K562 (cell line): Measurements from ENCODE around the gene SOX4. TPM values are rescaled to one million over a fixed set of nuclear protein-coding genes. Genes with fewer than 3 reads are reported as not detected.

Source experiments
- ATAC-seq: fragments of 200-7000 bp; cut with Tn5 transposase; 3 replicates; pipeline ENCODE4 v1.9.1; 2020; ENCODE audit warnings: moderate library complexity
- BruUV-seq: library from RNA; stranded (reverse); fragments of 400-500 nt; replicated peaks from 2 replicates; lab custom pipeline; 2021; lab: Mats Ljungman, UMichigan
- CTCF ChIA-PET: fragments of 300-600 bp; formaldehyde crosslinking; extraction: SDS; loops from one replicate; lab custom pipeline; 2021; ENCODE audit warnings: low intra/inter-chr PET ratio; lab: Yijun Ruan, JAX
- POLR2A ChIA-PET: fragments of 300-600, 350-650 bp; sonication (Branson Sonifier 250); formaldehyde crosslinking; extraction: SDS; loops from one replicate; lab custom pipeline; 2021; ENCODE audit warnings: antibody characterized with exemption, inconsistent platforms; lab: Yijun Ruan, JAX
- DNase-seq, 4 experiments: peaks; one replicate each; pipeline versions ENCODE4 v3.0.0 to v3.0.0-alpha.2; 2011 to 2018; ENCODE audit warnings: low spot score in 3 of 4, mixed read lengths in 3 of 4; ENCODE audit errors: extremely low read depth in 1 of 4
- FAIRE-seq: peaks from 2 replicates; lab custom pipeline; 2011; peaks lifted over from hg19 to GRCh38; lab: Jason Lieb, UNC
- H2AFZ ChIP-seq: 2 replicates; pipeline ENCODE4 v1.6.0; 2011; ENCODE audit warnings: low read depth, low read length, control low read depth, inconsistent platforms
- H3K27ac ChIP-seq: fragments of 200-600 bp; 3 replicates; pipeline ENCODE4 v1.8.0; 2011; ENCODE audit warnings: low read depth, mild to moderate bottlenecking, control low read depth, inconsistent platforms, low read length, moderate library complexity, mixed read lengths; ENCODE audit errors: extremely low read depth
- H3K27me3 ChIP-seq, 2 experiments: fragments of 300-600 bp in 1 of 2; 2 replicates in 1 of 2; 3 replicates in 1 of 2; pipeline versions ENCODE4 v1.6.0 to v1.8.0; 2011; ENCODE audit warnings: inconsistent platforms in 2 of 2, low read length in 2 of 2, mild to moderate bottlenecking in 1 of 2, mixed read lengths in 1 of 2, moderate library complexity in 1 of 2; ENCODE audit not compliant: control insufficient read depth in 2 of 2, insufficient read depth in 2 of 2
- H3K36me3 ChIP-seq: fragments of 300-600 bp; 3 replicates; pipeline ENCODE4 v1.8.0; 2011; ENCODE audit warnings: mild to moderate bottlenecking, low read length, inconsistent platforms; ENCODE audit not compliant: control insufficient read depth, insufficient read depth
- H3K4me1 ChIP-seq, 2 experiments: fragments of 200-600 bp in 1 of 2; replicated peaks in 1 of 2; 2 replicates in 1 of 2; 3 replicates in 1 of 2; pipeline versions ENCODE4 v1.5.1 to v1.8.0; 2011; ENCODE audit warnings: inconsistent platforms in 2 of 2, low read length in 2 of 2, mild to moderate bottlenecking in 1 of 2, mixed read lengths in 1 of 2, moderate library complexity in 1 of 2; ENCODE audit not compliant: control insufficient read depth in 2 of 2, insufficient read depth in 2 of 2
- H3K4me2 ChIP-seq: 2 replicates; pipeline ENCODE4 v1.6.1; 2011; ENCODE audit warnings: low read length, control low read depth, inconsistent platforms, mixed read lengths; ENCODE audit not compliant: insufficient read depth
- H3K4me3 ChIP-seq: fragments of 200-600 bp; sonication (generic), shearing (Covaris generic); 2 replicates; pipeline ENCODE4 v1.5.1; 2016; ENCODE audit warnings: control low read depth, inconsistent platforms
- H3K79me2 ChIP-seq: fragments of 200-600 bp; 3 replicates; pipeline ENCODE4 v1.8.0; 2011; ENCODE audit warnings: low read length, inconsistent platforms; ENCODE audit not compliant: control insufficient read depth, insufficient read depth
- H3K9ac ChIP-seq, 2 experiments: 2 replicates each; pipeline versions ENCODE4 v1.6.0 to v1.6.1; 2011; ENCODE audit warnings: low read depth in 2 of 2, low read length in 2 of 2, control low read depth in 1 of 2, inconsistent platforms in 1 of 2, mild to moderate bottlenecking in 1 of 2, mixed read lengths in 1 of 2; ENCODE audit not compliant: insufficient read depth in 1 of 2
- H3K9me1 ChIP-seq: one replicate; pipeline ENCODE4 v1.6.0; 2011; ENCODE audit warnings: inconsistent platforms, mild to moderate bottlenecking, low read length, moderate library complexity; ENCODE audit not compliant: control insufficient read depth, insufficient read depth
- H3K9me3 ChIP-seq: replicated peaks from 2 replicates; pipeline ENCODE4 v1.5.1; 2011; ENCODE audit warnings: low read depth, low read length, inconsistent platforms; ENCODE audit not compliant: control insufficient read depth, insufficient read depth
- H4K20me1 ChIP-seq: replicated peaks from 2 replicates; pipeline ENCODE4 v1.6.1; 2011; ENCODE audit warnings: low read length, inconsistent platforms, mixed read lengths; ENCODE audit not compliant: control insufficient read depth, insufficient read depth
- ETV5 ChIP-seq: sonication (generic); formaldehyde crosslinking; IDR thresholded peaks from 2 replicates; pipeline ENCODE4 v1.4.0; 2020; ENCODE audit warnings: low read depth, mild to moderate bottlenecking, missing genetic modification reagents
- FOXA1 ChIP-seq: fragments of 450-650 bp; IDR thresholded peaks from 2 replicates; pipeline ENCODE4 v1.6.1; 2016; ENCODE audit warnings: mild to moderate bottlenecking, borderline replicate concordance
- MTF1 ChIP-seq: fragments of 250-450 bp; sonication (Bioruptor Pico); IDR thresholded peaks from 2 replicates; pipeline ENCODE4 v1.9.0; 2021; ENCODE audit warnings: moderate library complexity, mild to moderate bottlenecking, inconsistent platforms, borderline replicate concordance
- NFYB ChIP-seq: IDR thresholded peaks from 2 replicates; pipeline ENCODE4 v1.6.1; 2011; ENCODE audit warnings: mild to moderate bottlenecking, moderate library complexity; ENCODE audit not compliant: insufficient read length; ENCODE audit errors: extremely low read depth
- SP1 ChIP-seq: sonication (generic); formaldehyde crosslinking; IDR thresholded peaks from 2 replicates; pipeline ENCODE4 v1.8.1; 2022; ENCODE audit warnings: mild to moderate bottlenecking, missing genetic modification reagents
- THRAP3 ChIP-seq: fragments of 450-650 bp; IDR thresholded peaks from 2 replicates; pipeline ENCODE4 v1.6.1; 2016; ENCODE audit warnings: mild to moderate bottlenecking, inconsistent platforms, borderline replicate concordance
- ZNF778 ChIP-seq: fragments of 450-650 bp; formaldehyde crosslinking; IDR thresholded peaks from 2 replicates; pipeline ENCODE4 v1.4.0; 2020; ENCODE audit warnings: mild to moderate bottlenecking, moderate library complexity
- WGBS: fragments of 100-300 bp; shearing (Covaris generic); methylation state at CpG from one replicate; pipeline ENCODE4 v1.1.6; 2016; ENCODE audit warnings: low coverage, mixed read lengths; ENCODE audit not compliant: insufficient coverage; ENCODE audit errors: missing lambda C conversion rate; 5-methylcytosine and 5-hydroxymethylcytosine counted together
- in situ Hi-C: fragments of 300-500 bp; cut with MboI; formaldehyde crosslinking; loops from 4 replicates; pipeline ENCODE4 v1.15.0; 2018; ENCODE audit warnings: inconsistent platforms, mixed read lengths
- intact Hi-C: fragments of 100-400 bp; cut with micrococcal nuclease; formaldehyde crosslinking; loops from 2 replicates; pipeline ENCODE4 v1.14.2; 2022
- polyA plus RNA-seq, 8 experiments: library from polyadenylated mRNA; depleted of rRNA in 4 of 8; stranded (reverse) in 5 of 8; unstranded in 3 of 8; fragments of >200 nt; fragmentation: Nextera tagmentation in 2 of 8; fragmentation: Illumina TruSeq in 1 of 8; extraction: Ambion mirVana in 2 of 8; extraction: Trizol in 1 of 8; gene quantifications; 2 replicates each; pipeline versions ENCODE4 v1.2.1 to v1.2.3, GENCODE V29; 2011 to 2014; ENCODE audit warnings: inconsistent platforms in 1 of 8, missing spikeins in 1 of 8
- total RNA-seq, 7 experiments: library from RNA; depleted of rRNA in 6 of 7; stranded (reverse); fragments of >200 nt in 6 of 7; fragmentation: Illumina TruSeq in 2 of 7; extraction: Trizol in 2 of 7; gene quantifications; 2 replicates each; pipeline versions ENCODE4 v1.2.1 to v1.2.3, GENCODE V29; 2011 to 2021; ENCODE audit warnings: low replicate concordance in 1 of 7
- TF ChIP-seq, protein P1 (sequence below): fragments of 250-450 bp; sonication (Bioruptor Pico); IDR thresholded peaks from 2 replicates; pipeline ENCODE4 v1.5.0; 2021; ENCODE audit warnings: mild to moderate bottlenecking, borderline replicate concordance
- TF ChIP-seq, protein P2 (sequence below): sonication (generic); formaldehyde crosslinking; IDR thresholded peaks from 2 replicates; pipeline ENCODE4 v1.8.0; 2022; ENCODE audit warnings: mild to moderate bottlenecking, missing genetic modification reagents
- TF ChIP-seq, protein P3 (sequence below): fragments of 450-650 bp; IDR thresholded peaks from 2 replicates; pipeline ENCODE4 v1.6.1; 2017; ENCODE audit warnings: antibody characterized with exemption, mild to moderate bottlenecking
- TF ChIP-seq, protein P4 (sequence below): fragments of 250-450 bp; sonication (Bioruptor Pico); IDR thresholded peaks from 2 replicates; pipeline ENCODE4 v1.8.0; 2021; ENCODE audit warnings: borderline replicate concordance, mild to moderate bottlenecking, moderate library complexity; ENCODE audit not compliant: poor library complexity, severe bottlenecking

Gene SOX4
- total and polyA plus RNA-seq, 9 of the 15 experiments (the other 6 are each of a cell fraction or from before 2014, with no cell fraction given), result 0.03 to 0.29 (median 0.04) TPM

DNA sequence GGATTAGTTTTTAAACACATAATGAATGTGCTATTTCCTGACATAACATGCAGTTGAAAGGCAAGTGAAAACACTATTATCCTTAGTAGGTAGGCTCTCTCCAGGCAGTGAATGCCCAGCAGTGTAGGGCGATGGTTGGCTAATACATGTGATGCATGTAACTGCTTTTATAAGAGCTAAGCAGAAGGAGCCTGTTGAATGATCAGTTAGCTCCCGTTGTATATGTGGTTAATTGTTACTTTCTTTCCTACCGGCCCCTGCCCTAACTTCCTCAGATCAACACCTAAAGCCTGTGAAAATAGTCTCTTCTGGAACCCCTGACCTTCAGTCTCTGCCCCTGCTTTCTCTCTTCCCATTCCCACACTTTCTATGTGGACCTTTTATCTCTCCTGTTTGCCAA, 10.5 kb downstream of the SOX4 start:
- Histone ChIP-seq H3K4me1 (0 out of 5 replicates have a peak, but pooled peaks cover 0 to 3% of the 10 kb centered on the region in 2 experiments), H3K27ac (no peak overlapping the region), H3K9ac (no peak overlapping the region), H3K9me1 (no peaks in the 10 kb centered on the region), H3K9me3 (no peaks in the 10 kb centered on the region), H2AFZ (no peak overlapping the region), H3K4me2 (no peak overlapping the region), H3K79me2 (no peaks in the 10 kb centered on the region), H3K4me3 (no peak overlapping the region), H3K27me3 (peaks cover 19 to 23% of the 10 kb centered on the region in 2 experiments; a peak in 4 of 5 replicates), H4K20me1 (no peaks in the 10 kb centered on the region), H3K36me3 (no peaks in the 10 kb centered on the region)
- no peak for ATAC-seq
- BruUV-seq, result no TSS peak
- in situ Hi-C loops, result loop anchor here (5.0 kb wide), 1 partner anchor 1042 kb away; no protein-coding TSS in a partner anchor
- DNase-seq, result no peak
- intact Hi-C loops, result no loop called here
- 2% methylated on average over 3 of the region's 3 CpGs for WGBS
- FAIRE-seq, result no peak
- ChIA-PET CTCF (no interaction called here), POLR2A (interaction anchor here (0.8 kb wide), 1 partner anchor 39 kb away, joined by 3 read pairs; no protein-coding TSS in a partner anchor)
- TF ChIP-seq MTF1 (CRISPR knock-in tag), result no peak
- no peak for TF ChIP-seq ZNF778
- TF ChIP-seq THRAP3, result no peak
- no peak for TF ChIP-seq ETV5 (CRISPR knock-in tag)
- TF ChIP-seq, protein P1, sequence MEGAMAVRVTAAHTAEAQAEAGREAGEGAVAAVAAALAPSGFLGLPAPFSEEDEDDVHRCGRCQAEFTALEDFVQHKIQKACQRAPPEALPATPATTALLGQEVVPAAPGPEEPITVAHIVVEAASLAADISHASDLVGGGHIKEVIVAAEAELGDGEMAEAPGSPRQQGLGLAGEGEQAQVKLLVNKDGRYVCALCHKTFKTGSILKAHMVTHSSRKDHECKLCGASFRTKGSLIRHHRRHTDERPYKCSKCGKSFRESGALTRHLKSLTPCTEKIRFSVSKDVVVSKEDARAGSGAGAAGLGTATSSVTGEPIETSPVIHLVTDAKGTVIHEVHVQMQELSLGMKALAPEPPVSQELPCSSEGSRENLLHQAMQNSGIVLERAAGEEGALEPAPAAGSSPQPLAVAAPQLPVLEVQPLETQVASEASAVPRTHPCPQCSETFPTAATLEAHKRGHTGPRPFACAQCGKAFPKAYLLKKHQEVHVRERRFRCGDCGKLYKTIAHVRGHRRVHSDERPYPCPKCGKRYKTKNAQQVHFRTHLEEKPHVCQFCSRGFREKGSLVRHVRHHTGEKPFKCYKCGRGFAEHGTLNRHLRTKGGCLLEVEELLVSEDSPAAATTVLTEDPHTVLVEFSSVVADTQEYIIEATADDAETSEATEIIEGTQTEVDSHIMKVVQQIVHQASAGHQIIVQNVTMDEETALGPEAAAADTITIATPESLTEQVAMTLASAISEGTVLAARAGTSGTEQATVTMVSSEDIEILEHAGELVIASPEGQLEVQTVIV (CRISPR knock-in tag), result no peak
- TF ChIP-seq, protein P2, sequence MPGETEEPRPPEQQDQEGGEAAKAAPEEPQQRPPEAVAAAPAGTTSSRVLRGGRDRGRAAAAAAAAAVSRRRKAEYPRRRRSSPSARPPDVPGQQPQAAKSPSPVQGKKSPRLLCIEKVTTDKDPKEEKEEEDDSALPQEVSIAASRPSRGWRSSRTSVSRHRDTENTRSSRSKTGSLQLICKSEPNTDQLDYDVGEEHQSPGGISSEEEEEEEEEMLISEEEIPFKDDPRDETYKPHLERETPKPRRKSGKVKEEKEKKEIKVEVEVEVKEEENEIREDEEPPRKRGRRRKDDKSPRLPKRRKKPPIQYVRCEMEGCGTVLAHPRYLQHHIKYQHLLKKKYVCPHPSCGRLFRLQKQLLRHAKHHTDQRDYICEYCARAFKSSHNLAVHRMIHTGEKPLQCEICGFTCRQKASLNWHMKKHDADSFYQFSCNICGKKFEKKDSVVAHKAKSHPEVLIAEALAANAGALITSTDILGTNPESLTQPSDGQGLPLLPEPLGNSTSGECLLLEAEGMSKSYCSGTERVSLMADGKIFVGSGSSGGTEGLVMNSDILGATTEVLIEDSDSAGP (CRISPR knock-in tag), result no peak
- TF ChIP-seq, protein P3, sequence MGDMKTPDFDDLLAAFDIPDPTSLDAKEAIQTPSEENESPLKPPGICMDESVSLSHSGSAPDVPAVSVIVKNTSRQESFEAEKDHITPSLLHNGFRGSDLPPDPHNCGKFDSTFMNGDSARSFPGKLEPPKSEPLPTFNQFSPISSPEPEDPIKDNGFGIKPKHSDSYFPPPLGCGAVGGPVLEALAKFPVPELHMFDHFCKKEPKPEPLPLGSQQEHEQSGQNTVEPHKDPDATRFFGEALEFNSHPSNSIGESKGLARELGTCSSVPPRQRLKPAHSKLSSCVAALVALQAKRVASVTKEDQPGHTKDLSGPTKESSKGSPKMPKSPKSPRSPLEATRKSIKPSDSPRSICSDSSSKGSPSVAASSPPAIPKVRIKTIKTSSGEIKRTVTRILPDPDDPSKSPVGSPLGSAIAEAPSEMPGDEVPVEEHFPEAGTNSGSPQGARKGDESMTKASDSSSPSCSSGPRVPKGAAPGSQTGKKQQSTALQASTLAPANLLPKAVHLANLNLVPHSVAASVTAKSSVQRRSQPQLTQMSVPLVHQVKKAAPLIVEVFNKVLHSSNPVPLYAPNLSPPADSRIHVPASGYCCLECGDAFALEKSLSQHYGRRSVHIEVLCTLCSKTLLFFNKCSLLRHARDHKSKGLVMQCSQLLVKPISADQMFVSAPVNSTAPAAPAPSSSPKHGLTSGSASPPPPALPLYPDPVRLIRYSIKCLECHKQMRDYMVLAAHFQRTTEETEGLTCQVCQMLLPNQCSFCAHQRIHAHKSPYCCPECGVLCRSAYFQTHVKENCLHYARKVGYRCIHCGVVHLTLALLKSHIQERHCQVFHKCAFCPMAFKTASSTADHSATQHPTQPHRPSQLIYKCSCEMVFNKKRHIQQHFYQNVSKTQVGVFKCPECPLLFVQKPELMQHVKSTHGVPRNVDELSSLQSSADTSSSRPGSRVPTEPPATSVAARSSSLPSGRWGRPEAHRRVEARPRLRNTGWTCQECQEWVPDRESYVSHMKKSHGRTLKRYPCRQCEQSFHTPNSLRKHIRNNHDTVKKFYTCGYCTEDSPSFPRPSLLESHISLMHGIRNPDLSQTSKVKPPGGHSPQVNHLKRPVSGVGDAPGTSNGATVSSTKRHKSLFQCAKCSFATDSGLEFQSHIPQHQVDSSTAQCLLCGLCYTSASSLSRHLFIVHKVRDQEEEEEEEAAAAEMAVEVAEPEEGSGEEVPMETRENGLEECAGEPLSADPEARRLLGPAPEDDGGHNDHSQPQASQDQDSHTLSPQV, result no peak
- TF ChIP-seq NFYB, result no peak
- TF ChIP-seq FOXA1, result no peak
- TF ChIP-seq, protein P4, sequence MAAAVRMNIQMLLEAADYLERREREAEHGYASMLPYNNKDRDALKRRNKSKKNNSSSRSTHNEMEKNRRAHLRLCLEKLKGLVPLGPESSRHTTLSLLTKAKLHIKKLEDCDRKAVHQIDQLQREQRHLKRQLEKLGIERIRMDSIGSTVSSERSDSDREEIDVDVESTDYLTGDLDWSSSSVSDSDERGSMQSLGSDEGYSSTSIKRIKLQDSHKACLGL (CRISPR knock-in tag), result no peak
- no peak for TF ChIP-seq SP1
